CD4-positive, alpha-beta T cell (primary cell): ENCODE data around the gene ARIH1. TPM values are rescaled to one million over a fixed set of nuclear protein-coding genes. Genes with fewer than 3 reads are reported as not detected.

ENCODE experiments used
- ATAC-seq: fragments of 200-7000 bp; cut with Tn5 transposase; one replicate; pipeline ENCODE4 v1.10.0; 2022; ENCODE audit warnings: mild to moderate bottlenecking; ENCODE audit not compliant: poor library complexity
- CTCF ChIA-PET: fragments of 350-600 bp; sonication (Branson Sonifier 250); formaldehyde crosslinking; loops from one replicate; lab custom pipeline; 2021; ENCODE audit warnings: antibody characterized with exemption, inconsistent platforms; lab: Charles Lee
- POLR2A ChIA-PET: fragments of 350-600 bp; sonication (Branson Sonifier 250); formaldehyde crosslinking; loops from one replicate; lab custom pipeline; 2021; ENCODE audit warnings: antibody characterized with exemption, inconsistent platforms; lab: Charles Lee
- DNase-seq, 14 experiments: peaks; one replicate each; pipeline ENCODE4 v3.0.0-alpha.2; 2013 to 2020; ENCODE audit warnings: mixed read lengths in 2 of 14
- H3K27ac ChIP-seq, 2 donors: one replicate each; pipeline versions ENCODE4 v1.5.1 to v1.7.0; 2013; ENCODE audit warnings: low read length in 2 of 2, low read depth in 1 of 2, mild to moderate bottlenecking in 1 of 2
- H3K27me3 ChIP-seq, 2 experiments: 1 replicate in 1 of 2; 2 replicates in 1 of 2; pipeline versions ENCODE4 v1.6.1 to v1.7.0; 2013; ENCODE audit warnings: low read length in 2 of 2, control low read depth in 1 of 2, mild to moderate bottlenecking in 1 of 2, moderate library complexity in 1 of 2; ENCODE audit not compliant: insufficient read depth in 2 of 2, control insufficient read depth in 1 of 2
- H3K36me3 ChIP-seq: one replicate; pipeline ENCODE4 v1.6.1; 2013; ENCODE audit warnings: low read length, control low read depth; ENCODE audit not compliant: insufficient read depth
- H3K4me1 ChIP-seq: one replicate; pipeline ENCODE4 v1.6.1; 2013; ENCODE audit warnings: low read length, control low read depth; ENCODE audit not compliant: insufficient read depth
- H3K4me3 ChIP-seq: one replicate; pipeline ENCODE4 v1.5.1; 2013; ENCODE audit warnings: mild to moderate bottlenecking, low read length, moderate library complexity
- H3K9me3 ChIP-seq, 2 experiments: 1 replicate in 1 of 2; 2 replicates in 1 of 2; pipeline versions ENCODE4 v1.6.1 to v1.7.0; 2013; ENCODE audit warnings: low read length in 2 of 2, mild to moderate bottlenecking in 2 of 2, control low read depth in 1 of 2, moderate library complexity in 1 of 2; ENCODE audit not compliant: control insufficient read depth in 1 of 2, insufficient read depth in 1 of 2
- H3K27ac Mint-ChIP-seq: one replicate; pipeline ENCODE4 v1.8.0; 2020; ENCODE audit warnings: mixed read lengths
- H3K27me3 Mint-ChIP-seq: one replicate; pipeline ENCODE4 v1.8.0; 2021; ENCODE audit warnings: mixed read lengths
- H3K36me3 Mint-ChIP-seq: one replicate; pipeline ENCODE4 v1.8.0; 2021; ENCODE audit warnings: low read depth, mixed read lengths
- H3K4me1 Mint-ChIP-seq: one replicate; pipeline ENCODE4 v1.8.0; 2021; ENCODE audit warnings: low read depth, mixed read lengths
- H3K4me3 Mint-ChIP-seq: one replicate; pipeline ENCODE4 v1.8.0; 2020; ENCODE audit warnings: mild to moderate bottlenecking, mixed read lengths
- H3K9me3 Mint-ChIP-seq: one replicate; pipeline ENCODE4 v1.8.0; 2020; ENCODE audit warnings: mixed read lengths
- intact Hi-C, 2 experiments: fragments of 100-400 bp; cut with DNase I in 1 of 2; cut with micrococcal nuclease in 1 of 2; formaldehyde crosslinking; loops; one replicate each; pipeline versions ENCODE4 v1.15.1 to v1.9.0; 2023 to 2025; cut with DNase I, micrococcal nuclease
- total RNA-seq, 174 experiments: library from RNA in 2 of 174; stranded (reverse) in 2 of 174; gene quantifications; one replicate each; pipeline ENCODE4 v1.2.3 and lab custom pipeline; 2021 to 2026
- TF ChIP-seq, protein P1 (sequence below): fragments of 200-600 bp; IDR thresholded peaks from one replicate; pipeline ENCODE4 v1.8.0; 2022; ENCODE audit warnings: antibody characterized with exemption, mild to moderate bottlenecking

The ARIH1 gene
- total RNA-seq, 2 experiments from 2014 or later = 281 to 283 TPM

DNA sequence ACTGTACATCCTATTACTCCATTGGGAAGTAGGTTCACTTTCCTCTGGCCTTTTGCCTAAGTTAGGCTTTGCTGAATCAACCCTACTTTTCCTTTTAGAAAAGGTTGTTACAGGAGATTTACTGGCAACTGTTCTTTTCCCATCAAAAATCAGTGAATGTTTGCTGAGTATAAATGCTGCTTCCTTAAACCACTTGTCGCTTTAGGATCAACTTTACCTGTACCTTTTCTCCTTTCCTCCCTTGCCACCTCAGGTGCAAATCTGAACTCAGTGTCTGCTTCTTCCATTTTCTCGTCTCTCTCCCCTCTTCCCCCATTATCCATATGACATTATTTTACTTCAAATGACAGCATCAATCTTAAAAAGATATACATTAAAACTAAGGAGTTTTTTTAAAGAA lies 110.9 kb downstream of the ARIH1 start:
- Mint-ChIP-seq H3K36me3 (peaks cover 74% of the 10 kb centered on the region), H3K27me3 (no peaks in the 10 kb centered on the region), H3K4me3 (no peak overlapping the region), H3K27ac (no peak overlapping the region), H3K4me1 (peaks cover 10% of the 10 kb centered on the region), H3K9me3 (no peaks in the 10 kb centered on the region)
- no peak overlapping the region for H3K27ac ChIP-seq
- no peak for ATAC-seq
- POLR2A ChIA-PET = no interaction called here
- H3K27me3 ChIP-seq = no peaks in the 10 kb centered on the region
- no peak overlapping the region for H3K4me3 ChIP-seq
- TF ChIP-seq, protein P1, sequence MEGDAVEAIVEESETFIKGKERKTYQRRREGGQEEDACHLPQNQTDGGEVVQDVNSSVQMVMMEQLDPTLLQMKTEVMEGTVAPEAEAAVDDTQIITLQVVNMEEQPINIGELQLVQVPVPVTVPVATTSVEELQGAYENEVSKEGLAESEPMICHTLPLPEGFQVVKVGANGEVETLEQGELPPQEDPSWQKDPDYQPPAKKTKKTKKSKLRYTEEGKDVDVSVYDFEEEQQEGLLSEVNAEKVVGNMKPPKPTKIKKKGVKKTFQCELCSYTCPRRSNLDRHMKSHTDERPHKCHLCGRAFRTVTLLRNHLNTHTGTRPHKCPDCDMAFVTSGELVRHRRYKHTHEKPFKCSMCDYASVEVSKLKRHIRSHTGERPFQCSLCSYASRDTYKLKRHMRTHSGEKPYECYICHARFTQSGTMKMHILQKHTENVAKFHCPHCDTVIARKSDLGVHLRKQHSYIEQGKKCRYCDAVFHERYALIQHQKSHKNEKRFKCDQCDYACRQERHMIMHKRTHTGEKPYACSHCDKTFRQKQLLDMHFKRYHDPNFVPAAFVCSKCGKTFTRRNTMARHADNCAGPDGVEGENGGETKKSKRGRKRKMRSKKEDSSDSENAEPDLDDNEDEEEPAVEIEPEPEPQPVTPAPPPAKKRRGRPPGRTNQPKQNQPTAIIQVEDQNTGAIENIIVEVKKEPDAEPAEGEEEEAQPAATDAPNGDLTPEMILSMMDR = no peak
- peaks cover 60% of the 10 kb centered on the region for H3K36me3 ChIP-seq
- no peaks in the 10 kb centered on the region for H3K9me3 ChIP-seq
- no peaks in the 10 kb centered on the region for H3K4me1 ChIP-seq
- DNase-seq = no peak
- CTCF ChIA-PET = no interaction called here
- intact Hi-C loops = no loop called here

GRCh38 chr15:72585476-72586058 lies 111.4 kb downstream of the ARIH1 start:
- Mint-ChIP-seq H3K27ac (no peak overlapping the region), H3K27me3 (no peaks in the 10 kb centered on the region), H3K9me3 (no peaks in the 10 kb centered on the region), H3K4me3 (no peak overlapping the region), H3K4me1 (peaks cover 10% of the 10 kb centered on the region), H3K36me3 (peaks cover 69% of the 10 kb centered on the region)
- H3K9me3 ChIP-seq = no peaks in the 10 kb centered on the region
- ChIA-PET CTCF (interaction anchor here (1.2 kb wide), 1 partner anchor 85 kb away, joined by 3 read pairs; no protein-coding TSS in a partner anchor), POLR2A (no interaction called here)
- H3K4me3 ChIP-seq = no peak overlapping the region
- DNase-seq = no peak
- H3K27me3 ChIP-seq = no peaks in the 10 kb centered on the region
- no peak for ATAC-seq
- peaks cover 55% of the 10 kb centered on the region for H3K36me3 ChIP-seq
- TF ChIP-seq, protein P1 = no peak
- intact Hi-C loops = no loop called here
- H3K4me1 ChIP-seq = no peaks in the 10 kb centered on the region
- H3K27ac ChIP-seq = no peak overlapping the region

DNA sequence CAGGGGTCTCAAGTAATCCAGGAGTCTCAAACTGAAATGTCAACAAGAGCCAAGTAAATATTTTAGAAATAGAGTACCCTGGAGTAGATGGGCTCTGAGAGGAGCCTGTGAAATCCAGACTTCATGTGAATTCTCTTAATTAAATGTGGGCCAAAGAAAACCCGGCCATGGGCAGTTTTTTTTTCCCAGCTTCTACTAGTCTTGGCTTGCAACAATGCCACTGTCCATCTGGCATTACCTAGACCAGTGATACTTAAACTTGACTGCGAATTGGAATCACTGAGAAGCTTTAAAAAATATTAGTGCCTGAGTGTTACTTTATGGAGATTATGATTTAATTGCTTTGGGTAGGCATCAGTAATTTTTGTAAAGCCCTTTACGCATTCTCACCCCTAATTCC lies 114.0 kb downstream of the ARIH1 start:
- TF ChIP-seq, protein P1 = no peak
- no peak for DNase-seq
- POLR2A ChIA-PET = no interaction called here
- H3K9me3 Mint-ChIP-seq = no peaks in the 10 kb centered on the region
- peaks cover 30% of the 10 kb centered on the region for H3K36me3 ChIP-seq
- H3K27ac ChIP-seq = no peak overlapping the region
- no peaks in the 10 kb centered on the region for H3K27me3 ChIP-seq
- no peak for ATAC-seq
- no peak overlapping the region for H3K4me3 Mint-ChIP-seq
- intact Hi-C loops = no loop called here
- H3K9me3 ChIP-seq = no peaks in the 10 kb centered on the region
- H3K4me1 Mint-ChIP-seq = peaks cover 10% of the 10 kb centered on the region
- CTCF ChIA-PET = no interaction called here
- no peak overlapping the region for H3K27ac Mint-ChIP-seq
- H3K4me3 ChIP-seq = no peak overlapping the region
- peaks cover 43% of the 10 kb centered on the region for H3K36me3 Mint-ChIP-seq
- no peaks in the 10 kb centered on the region for H3K27me3 Mint-ChIP-seq
- H3K4me1 ChIP-seq = no peaks in the 10 kb centered on the region
